Measurements from ENCODE around the gene FSIP1.

DNA sequence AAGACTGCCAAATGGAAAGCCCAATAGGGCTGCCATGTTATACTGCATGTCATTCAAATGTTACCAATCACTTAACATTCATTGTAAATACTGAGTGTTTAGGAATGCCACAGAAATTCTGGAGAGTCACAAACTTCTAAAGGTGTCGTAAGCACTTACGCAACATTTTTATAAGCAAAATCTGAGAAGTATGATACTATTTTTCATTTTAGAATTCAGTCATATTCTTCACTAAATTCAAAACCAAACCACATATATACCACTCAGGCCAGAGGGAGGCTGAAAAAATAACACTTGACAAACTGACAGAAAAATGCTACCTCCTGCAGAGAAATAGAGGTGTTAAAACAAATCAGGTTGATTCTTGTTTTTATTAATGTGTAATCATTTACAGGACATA lies 112.0 kb downstream of the FSIP1 start:
- TF ChIP-seq, protein P1, sequence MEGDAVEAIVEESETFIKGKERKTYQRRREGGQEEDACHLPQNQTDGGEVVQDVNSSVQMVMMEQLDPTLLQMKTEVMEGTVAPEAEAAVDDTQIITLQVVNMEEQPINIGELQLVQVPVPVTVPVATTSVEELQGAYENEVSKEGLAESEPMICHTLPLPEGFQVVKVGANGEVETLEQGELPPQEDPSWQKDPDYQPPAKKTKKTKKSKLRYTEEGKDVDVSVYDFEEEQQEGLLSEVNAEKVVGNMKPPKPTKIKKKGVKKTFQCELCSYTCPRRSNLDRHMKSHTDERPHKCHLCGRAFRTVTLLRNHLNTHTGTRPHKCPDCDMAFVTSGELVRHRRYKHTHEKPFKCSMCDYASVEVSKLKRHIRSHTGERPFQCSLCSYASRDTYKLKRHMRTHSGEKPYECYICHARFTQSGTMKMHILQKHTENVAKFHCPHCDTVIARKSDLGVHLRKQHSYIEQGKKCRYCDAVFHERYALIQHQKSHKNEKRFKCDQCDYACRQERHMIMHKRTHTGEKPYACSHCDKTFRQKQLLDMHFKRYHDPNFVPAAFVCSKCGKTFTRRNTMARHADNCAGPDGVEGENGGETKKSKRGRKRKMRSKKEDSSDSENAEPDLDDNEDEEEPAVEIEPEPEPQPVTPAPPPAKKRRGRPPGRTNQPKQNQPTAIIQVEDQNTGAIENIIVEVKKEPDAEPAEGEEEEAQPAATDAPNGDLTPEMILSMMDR (IDR thresholded peaks at IDR 0.05): no peak
- no peak for TF ChIP-seq POLR2A (IDR thresholded peaks at IDR 0.05)

Data from body of pancreas (tissue), 4 donors.